Pancreas (tissue), 10 donors: ENCODE measurements around the gene DMRTA2. TPM values are rescaled to one million over a fixed set of nuclear protein-coding genes. Genes with fewer than 3 reads are reported as not detected.
"Not testable (repeated sequence)": the region's sequence is repeated elsewhere in the genome, so short reads cannot be mapped to it uniquely, and the experiment has no call there.

Experiments used
- ATAC-seq, 4 donors: fragments of 200-7000 bp; cut with Tn5 transposase; one replicate each; pipeline versions ENCODE4 v1.8.0 to v1.9.1; 2020; ENCODE audit warnings: mild to moderate bottlenecking in 4 of 4, moderate library complexity in 4 of 4
- DNase-seq, 6 donors: peaks; one replicate each; pipeline ENCODE4 v3.0.0-alpha.2; 2020
- FAIRE-seq: peaks from 2 replicates; lab custom pipeline; 2012; peaks lifted over from hg19 to GRCh38; lab: Jason Lieb, UNC
- H3K27ac ChIP-seq, 4 donors: fragments of 200-600 bp; sonication (generic); 1 replicate in 3 of 4; 2 replicates in 1 of 4; pipeline versions ENCODE4 v1.5.0 to v1.8.0; 2020
- H3K27me3 ChIP-seq, 4 donors: fragments of 200-600 bp; one replicate each; pipeline ENCODE4 v1.8.0; 2021
- H3K36me3 ChIP-seq, 3 donors: fragments of 200-600 bp; sonication (generic) in 1 of 3; one replicate each; pipeline versions ENCODE4 v1.5.0 to v1.8.0; 2020 to 2021
- H3K4me1 ChIP-seq, 3 donors: fragments of 200-600 bp; one replicate each; pipeline ENCODE4 v1.8.0; 2021
- H3K4me3 ChIP-seq, 4 donors: fragments of 200-600 bp; sonication (generic) in 2 of 4; one replicate each; pipeline versions ENCODE4 v1.5.0 to v1.8.0; 2020 to 2021
- H3K9me3 ChIP-seq, 4 donors: fragments of 200-600 bp; one replicate each; pipeline ENCODE4 v1.8.0; 2021
- CTCF ChIP-seq, 4 donors: fragments of 200-600 bp; sonication (generic) in 3 of 4; IDR thresholded peaks; one replicate each; pipeline versions ENCODE4 v1.5.0 to v1.8.0; 2021; ENCODE audit warnings: antibody characterized with exemption in 4 of 4
- WGBS, 2 donors: extraction: QIAGEN DNeasy Blood & Tissue Kit; methylation state at CpG; one replicate each; pipeline ENCODE4 v1.1.7; 2013; 5-methylcytosine and 5-hydroxymethylcytosine counted together
- intact Hi-C, 3 donors: fragments of 100-400 bp; cut with DNase I; formaldehyde crosslinking; loops; one replicate each; pipeline versions ENCODE4 v1.11.1 to v1.14.2; 2022
- polyA plus RNA-seq, 2 donors: library from polyadenylated mRNA; stranded (reverse); fragments of 200-250 nt; gene quantifications; one replicate each; pipeline ENCODE4 v1.2.3, GENCODE V29; 2013
- total RNA-seq, 6 donors: library from RNA; stranded (reverse); fragmentation: NEBNext Ultra II Directional in 4 of 6; extraction: Animal tissue kit (Norgen Biotek cat#: 25700) in 4 of 6; gene quantifications; one replicate each; pipeline versions ENCODE4 v1.2.1 to v1.2.4, GENCODE V29; 2021 to 2023
- donor health status: healthy with polysubstance abuse.
- donor health status: DM: no; HTN: no; CAD: no; lungs with moderate emphysema.
- donor health status: DM: no; HTN: no; CAD: no.
- donor health status: control.
- donor health status: control.
- donor health status: Bipolar disorder and iron deficiency.
- donor health status: DM: yes; HTN: yes; CAD: no.
- donor health status: DM: no; HTN: no; CAD: no.
- donor health status: DM: no; HTN: no; CAD: no.
- donor health status: DM: yes; HTN: yes; CAD: no.

Gene DMRTA2
- total and polyA plus RNA-seq, 8 donors = 0.02 TPM; not detected in 7

GRCh38 chr1:50414853-50415234 lies 8.4 kb downstream of the DMRTA2 start:
- H3K27me3 ChIP-seq = peaks cover 0 to 34% (median 18%) of the 10 kb centered on the region in 4 donors
- no peaks in the 10 kb centered on the region for H3K4me1 ChIP-seq
- DNase-seq (no peak), FAIRE-seq (no peak), ATAC-seq (no peak)
- no peak overlapping the region for H3K4me3 ChIP-seq
- 47 to 51% methylated on average over 7 of the region's 7 CpGs for WGBS, 2 donors
- no peaks in the 10 kb centered on the region for H3K36me3 ChIP-seq
- no peak overlapping the region for H3K27ac ChIP-seq
- TF ChIP-seq CTCF (IDR thresholded peaks at IDR 0.05) = no peak
- H3K9me3 ChIP-seq = no peaks in the 10 kb centered on the region
- intact Hi-C loops = no loop called here

- no peaks in the 10 kb centered on the region for H3K4me1 ChIP-seq
- TF ChIP-seq CTCF (IDR thresholded peaks at IDR 0.05) = no peak
- WGBS, 2 donors = 88 to 92% methylated on average over 1 of the region's 1 CpG
- H3K36me3 ChIP-seq = no peaks in the 10 kb centered on the region
- no peaks in the 10 kb centered on the region for H3K9me3 ChIP-seq
- DNase-seq = no peak
- FAIRE-seq = no peak
- intact Hi-C loops = no loop called here
- H3K27ac ChIP-seq = no peak overlapping the region
- no peak for ATAC-seq
- H3K27me3 ChIP-seq = peaks cover 0 to 22% (median 11%) of the 10 kb centered on the region in 4 donors
- no peak overlapping the region for H3K4me3 ChIP-seq
These were observed 10.3 kb downstream of the DMRTA2 start for GRCh38 chr1:50412813-50413476.

- Histone ChIP-seq H3K4me3 (no peak overlapping the region), H3K27ac (no peak overlapping the region), H3K9me3 (no peaks in the 10 kb centered on the region), H3K36me3 (no peaks in the 10 kb centered on the region), H3K27me3 (no peaks in the 10 kb centered on the region), H3K4me1 (no peaks in the 10 kb centered on the region)
- intact Hi-C loops = no loop called here
- TF ChIP-seq CTCF (IDR thresholded peaks at IDR 0.05) = no peak
- DNase-seq (no peak), ATAC-seq (no peak), FAIRE-seq (no peak)
- WGBS, 2 donors = 75 to 81% methylated on average over 4 of the region's 4 CpGs
These were observed 17.4 kb downstream of the DMRTA2 start for GRCh38 chr1:50405814-50406213.

GRCh38 chr1:50393522-50394120 lies 29.6 kb downstream of the DMRTA2 start:
- Histone ChIP-seq H3K4me3 (no peak overlapping the region), H3K4me1 (no peaks in the 10 kb centered on the region), H3K27ac (no peak overlapping the region), H3K9me3 (no peaks in the 10 kb centered on the region), H3K36me3 (no peaks in the 10 kb centered on the region), H3K27me3 (no peaks in the 10 kb centered on the region)
- no peak for TF ChIP-seq CTCF (IDR thresholded peaks at IDR 0.05)
- intact Hi-C loops = no loop called here
- ATAC-seq (no peak), FAIRE-seq (no peak), DNase-seq (no peak)
- 42 to 48% methylated on average over 2 of the region's 2 CpGs for WGBS, 2 donors

- FAIRE-seq, H3K27ac ChIP-seq, ATAC-seq, H3K9me3 ChIP-seq, H3K27me3 ChIP-seq, intact Hi-C loops, H3K4me1 ChIP-seq, H3K36me3 ChIP-seq, H3K4me3 ChIP-seq: not testable (repeated sequence)
- 93 to 100% methylated on average over 1 to 33 of the region's 33 CpGs for WGBS, 2 donors
- DNase-seq = peak in 1 of 6 donors; percentile 47
These were observed 41.7 kb downstream of the DMRTA2 start for GRCh38 chr1:50381551-50381950.
